Erythroblast (primary cell): ENCODE data around the gene ERV3-1.
"Not testable (repeated sequence)": the region's sequence is repeated elsewhere in the genome, so short reads cannot be mapped to it uniquely, and the experiment has no call there.

Experiments used
- GATA1 ChIP-seq: IDR thresholded peaks from 2 replicates; pipeline ENCODE4 v1.6.1; 2011; ENCODE audit warnings: low read depth, mild to moderate bottlenecking, control low read depth, low read length, moderate library complexity
- POLR2A ChIP-seq: IDR thresholded peaks from 2 replicates; pipeline ENCODE4 v1.6.1; 2011; ENCODE audit warnings: mild to moderate bottlenecking, low read length

GRCh38 chr7:64948774-64949173 lies 57.7 kb downstream of the ERV3-1 start:
- TF ChIP-seq POLR2A, GATA1: not testable (repeated sequence)
